Activated T-cell treated with anti-CD3 and anti-CD28 coated beads for 48 hours (primary cell): ENCODE results near the gene CAST.
"Not testable (repeated sequence)": the region's sequence is repeated elsewhere in the genome, so short reads cannot be mapped to it uniquely, and the experiment has no call there.

ENCODE experiments used
- DNase-seq: peaks from one replicate; pipeline ENCODE4 v3.0.0-alpha.2; 2020; ENCODE audit warnings: low read depth

CAST gene

DNA sequence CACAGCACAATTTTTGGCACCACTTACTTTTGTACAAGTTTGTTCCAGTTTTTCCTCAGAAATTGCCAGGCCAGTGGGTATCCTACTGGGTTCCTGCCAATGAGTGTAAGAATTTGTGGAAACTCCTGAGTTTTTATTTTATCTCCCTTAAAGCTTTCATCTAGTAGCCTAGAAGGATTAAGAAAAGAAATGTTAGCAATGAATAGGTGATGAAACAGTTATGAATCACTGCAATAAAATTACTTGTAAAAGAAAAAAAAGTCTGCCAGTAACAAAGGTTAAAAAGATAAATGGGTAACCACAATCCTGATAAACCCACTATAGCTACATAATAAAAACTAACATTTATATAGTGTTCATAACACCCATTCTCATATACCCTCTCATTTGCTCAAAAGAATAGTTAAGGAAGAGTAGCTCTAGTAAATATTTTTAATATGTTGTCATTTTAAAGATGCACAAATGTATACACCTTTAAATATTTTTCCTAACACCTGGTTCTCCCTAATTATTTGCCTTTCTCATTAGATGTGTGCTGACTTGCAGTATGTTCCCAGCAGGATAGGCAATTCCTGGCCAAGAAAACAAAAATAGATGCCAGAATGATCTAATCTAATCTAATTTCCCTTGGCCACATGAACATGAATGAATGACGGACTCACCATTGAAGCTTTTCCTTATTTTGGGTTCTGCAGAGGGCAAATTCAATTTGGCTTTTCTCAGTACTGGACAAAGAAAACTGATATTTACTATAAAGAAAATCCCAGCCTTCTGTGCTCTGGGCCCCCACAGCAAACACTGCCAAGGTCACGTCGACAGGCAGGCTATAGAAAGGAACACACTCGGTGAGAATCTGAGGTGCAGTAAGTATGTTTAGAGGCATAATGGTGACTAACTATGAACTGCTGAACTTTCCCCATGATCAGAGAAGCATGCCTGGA is 119.1 kb downstream of the CAST start:
- no peak for DNase-seq

DNA sequence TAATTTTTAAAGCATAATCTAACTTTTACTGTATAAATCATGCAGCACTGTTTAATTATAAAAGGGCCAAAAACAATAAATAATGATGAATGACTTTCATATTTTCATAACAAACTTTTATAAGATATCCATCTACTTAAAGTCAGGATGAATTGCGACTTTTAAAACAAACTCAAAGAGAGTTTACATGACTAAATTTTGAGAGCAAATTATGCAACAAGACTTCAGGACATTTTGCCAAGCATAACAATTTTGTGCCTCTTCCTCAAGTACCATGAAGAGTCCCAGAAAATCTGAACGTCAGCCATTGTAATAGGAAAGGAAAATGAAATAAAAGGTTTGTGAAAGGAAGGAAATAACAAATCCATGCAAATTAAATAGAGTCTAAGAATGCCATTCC is 121.2 kb downstream of the CAST start:
- DNase-seq, result no peak

DNA sequence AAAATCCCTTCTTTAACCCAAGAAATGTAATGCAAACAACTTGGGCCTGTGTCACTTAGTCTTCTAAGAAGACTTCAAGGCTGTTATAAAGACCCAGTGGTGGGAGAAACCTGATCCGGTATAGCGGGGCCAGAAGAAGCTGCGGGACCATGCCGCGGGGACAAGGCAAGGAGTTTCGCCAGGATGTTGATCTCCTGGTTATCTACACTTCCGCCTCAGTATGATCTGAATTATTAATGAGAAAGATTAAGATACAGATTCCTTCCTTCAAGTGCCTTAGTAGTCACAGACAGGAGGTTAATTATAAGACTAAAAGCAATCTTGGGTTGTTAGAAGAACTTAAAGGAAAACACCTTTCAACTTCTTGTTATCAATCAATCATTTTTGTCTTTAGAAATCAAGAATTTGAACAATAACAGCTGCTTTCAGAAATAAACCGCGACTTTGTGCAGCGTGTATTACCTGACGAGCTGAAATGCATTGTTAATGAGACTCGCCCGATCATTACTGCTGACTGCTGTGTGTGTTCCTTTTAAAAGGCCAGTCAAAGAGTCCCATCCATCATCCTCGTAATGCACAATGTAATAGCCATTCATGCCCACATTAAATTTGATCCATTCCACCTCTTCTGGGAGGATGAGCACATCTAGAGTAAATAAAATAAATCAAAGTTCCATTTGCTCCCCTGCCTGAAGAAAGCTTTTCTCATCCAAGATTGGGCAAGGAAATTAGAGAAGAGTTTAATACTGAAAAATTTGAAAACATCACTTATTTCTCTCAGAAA is 123.3 kb downstream of the CAST start:
- DNase-seq, result no peak

DNA sequence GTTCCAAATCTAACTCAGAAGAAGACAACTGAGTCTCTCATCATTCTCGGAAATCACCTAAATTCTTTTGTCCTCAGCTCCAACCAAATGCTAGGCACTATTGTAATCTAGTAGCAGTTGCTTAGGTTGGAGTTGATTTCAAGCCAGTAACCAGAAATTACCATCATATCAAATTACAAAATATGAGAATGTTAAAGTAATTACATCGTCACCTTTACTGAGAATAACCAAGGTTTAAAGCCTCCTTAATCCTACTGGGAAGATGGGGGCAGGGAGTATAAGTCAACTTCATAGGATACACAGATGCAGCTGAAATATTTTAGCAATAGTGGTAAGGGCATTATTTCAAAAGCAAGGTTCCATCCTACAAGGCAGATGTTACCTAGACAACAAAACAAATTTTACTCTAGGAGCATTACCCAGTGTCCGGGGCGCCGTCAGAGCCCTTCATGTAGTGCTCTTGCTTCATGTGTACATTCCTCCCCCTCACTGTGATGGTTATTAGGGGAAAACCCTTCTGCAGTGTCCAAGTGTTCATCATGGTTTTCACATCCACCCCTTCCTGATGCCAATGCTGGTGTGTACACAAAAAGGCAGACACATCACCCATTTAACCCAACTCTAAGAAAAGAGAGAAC is 126.1 kb downstream of the CAST start:
- DNase-seq, result no peak

DNA sequence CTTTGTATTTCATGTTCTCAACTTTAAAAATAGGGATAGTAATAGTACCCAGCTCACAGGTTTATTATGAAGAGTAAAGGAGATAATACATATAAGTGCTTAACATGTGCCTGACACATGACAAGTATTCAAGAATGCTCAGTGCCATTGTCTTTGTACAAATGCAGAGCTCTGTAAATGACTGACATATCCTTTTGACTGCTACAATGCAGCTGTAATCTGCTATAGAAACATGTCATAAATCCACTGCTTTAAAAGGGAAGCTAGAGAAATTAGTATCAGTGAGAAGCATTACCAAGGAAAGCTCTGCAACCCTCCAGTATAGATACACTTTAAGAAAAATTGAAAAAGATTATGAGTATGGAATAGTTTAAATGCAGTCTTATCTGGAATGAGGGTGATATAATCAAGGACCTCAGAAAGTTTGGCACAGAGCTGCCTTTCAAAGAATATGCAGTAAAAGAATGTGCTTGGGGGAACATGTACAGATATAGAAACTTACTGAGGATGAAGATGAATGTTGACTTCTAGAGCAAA is 127.7 kb downstream of the CAST start:
- no peak for DNase-seq

DNA sequence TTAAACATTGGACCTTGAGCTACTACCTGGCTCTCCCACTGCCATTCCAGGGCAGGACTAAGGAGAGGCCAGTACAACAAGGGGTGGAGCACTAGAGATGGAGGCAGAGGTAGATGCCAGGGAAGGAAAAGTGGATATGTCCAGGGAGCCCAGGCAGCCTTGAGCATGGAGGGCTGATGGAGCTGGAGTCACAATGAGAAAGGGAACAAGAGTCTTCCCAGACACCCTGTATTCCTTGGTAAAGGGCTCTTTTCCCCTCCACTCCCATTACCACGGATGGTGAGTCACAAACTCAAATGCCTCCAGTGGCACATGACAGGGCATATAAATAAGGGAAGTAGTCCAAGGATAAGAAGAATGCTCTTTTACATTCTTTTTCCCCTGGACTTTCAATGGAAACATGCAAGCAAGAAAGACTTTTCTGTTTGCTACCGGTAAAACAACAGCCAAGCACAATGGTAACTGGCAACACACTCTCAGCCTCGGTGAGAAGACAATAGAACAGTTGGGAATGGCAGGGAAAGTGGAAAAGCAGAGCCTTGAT is 128.9 kb downstream of the CAST start:
- no peak for DNase-seq

DNA sequence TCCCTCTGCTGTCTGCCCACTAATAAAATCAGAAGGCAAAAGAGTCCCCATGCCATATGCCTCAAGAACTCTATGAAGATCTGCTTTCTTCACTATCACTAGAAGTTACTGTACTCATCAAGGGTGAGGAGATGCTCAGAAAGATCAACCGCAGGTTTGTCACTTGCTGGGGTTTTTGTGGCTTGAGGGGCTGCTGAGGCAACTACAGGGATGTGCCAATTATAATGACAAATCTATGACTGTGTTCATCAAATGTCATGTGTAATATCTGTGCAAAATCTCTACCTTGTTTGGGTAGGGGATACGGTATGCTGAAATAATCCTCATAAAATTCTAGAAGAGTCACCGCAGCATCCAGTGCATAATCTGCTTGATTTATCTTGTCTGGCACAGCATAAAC is 132.6 kb downstream of the CAST start:
- DNase-seq, result peak; percentile 41

DNA sequence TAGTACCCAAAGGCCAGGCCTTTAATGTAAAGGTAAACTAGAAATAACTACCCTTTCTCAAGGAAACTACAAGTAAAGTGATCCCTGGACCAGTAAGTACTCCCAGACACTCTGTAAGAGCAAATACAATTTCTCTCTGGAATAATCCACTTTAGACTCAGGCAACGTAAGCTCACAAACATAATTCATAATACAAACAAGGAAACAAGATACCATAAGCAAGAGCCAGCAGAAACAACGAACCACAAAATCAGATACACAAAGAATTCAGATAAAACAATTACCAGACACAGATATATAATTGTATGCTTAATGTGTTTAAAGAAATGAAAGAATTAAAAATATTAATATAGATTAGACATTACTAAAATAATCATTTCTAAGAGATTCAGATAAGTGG is 133.4 kb downstream of the CAST start:
- no peak for DNase-seq

DNA sequence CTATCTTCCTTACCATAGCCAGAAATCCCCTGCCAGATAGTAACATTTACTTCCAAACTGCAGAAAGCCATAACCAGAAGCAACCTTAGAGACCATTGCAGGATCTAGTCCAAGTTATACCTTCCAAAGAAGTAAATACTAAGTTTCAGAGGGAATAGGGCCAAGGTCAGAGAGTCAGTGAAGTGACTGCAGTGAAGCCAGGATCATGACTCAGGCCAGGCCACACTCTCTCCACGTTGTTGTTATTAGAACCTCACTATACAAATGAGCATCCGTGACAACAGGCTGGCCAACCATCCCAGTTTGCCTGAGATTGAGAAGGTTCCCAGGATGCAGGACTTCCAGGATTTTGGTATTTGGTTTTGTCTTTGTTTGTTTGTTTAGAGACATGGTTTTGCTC is 134.3 kb downstream of the CAST start:
- DNase-seq, result no peak

DNA sequence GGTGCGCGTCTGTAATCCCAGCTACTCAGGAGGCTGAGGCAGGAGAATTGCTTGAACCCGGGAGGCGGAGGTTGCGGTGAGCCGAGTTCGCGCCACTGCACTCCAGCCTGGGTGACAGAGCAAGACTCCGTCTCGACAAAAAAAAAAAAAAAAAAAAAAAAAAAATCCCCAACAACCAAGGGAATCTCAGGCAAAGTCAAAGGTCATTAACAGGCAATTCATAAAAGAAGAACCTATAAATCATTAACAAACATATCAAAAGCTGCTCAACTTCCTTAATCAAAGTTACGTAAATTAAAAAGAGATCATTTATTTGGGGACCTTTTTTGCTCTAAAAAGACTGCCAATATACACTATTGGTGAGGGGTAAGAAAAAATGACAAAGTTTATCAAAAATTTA is 139.5 kb downstream of the CAST start:
- not testable (repeated sequence) for DNase-seq

DNA sequence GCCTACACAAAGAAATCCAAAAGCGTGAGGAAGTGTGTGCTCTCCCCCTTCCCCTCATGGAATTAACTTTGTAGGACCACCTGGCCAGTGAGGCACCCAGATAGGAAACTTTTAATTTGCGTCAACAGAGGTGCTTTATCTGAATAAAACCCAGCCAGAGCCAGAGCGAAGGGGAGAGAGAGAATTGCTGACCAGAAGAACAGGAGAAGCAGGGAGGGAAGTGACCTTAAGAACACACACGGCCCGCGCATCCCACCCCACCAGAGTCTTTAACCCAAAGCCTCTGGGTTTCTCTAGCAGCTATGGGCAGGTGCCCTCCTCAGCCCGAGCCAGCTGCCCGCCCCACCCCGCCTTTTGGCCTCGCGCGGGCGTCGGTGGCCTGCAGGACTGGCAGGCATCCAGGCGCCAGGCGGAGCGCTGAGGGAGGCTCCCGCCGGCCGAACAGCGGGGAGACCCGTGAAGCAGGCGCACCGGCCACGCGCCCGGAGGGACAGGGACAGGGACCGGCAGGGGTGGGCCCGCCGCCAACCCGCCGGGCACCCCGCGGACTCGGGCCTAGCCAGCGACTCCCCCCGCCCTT is 145.0 kb downstream of the CAST start:
- peak; percentile 52 for DNase-seq

DNA sequence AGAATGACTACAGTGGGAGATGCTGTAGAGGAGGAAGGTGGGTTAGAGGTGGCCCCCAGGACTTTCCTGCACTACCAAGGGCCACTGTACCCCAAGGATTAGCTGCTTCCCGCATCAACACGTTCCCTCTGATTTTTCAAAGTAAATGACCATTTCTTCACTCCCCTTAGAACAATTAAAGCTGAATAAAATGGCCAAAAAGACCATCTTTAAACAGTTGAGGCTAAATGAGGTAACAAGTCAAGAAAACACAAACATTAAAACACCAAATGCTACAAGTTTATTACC is 146.3 kb downstream of the CAST start:
- no peak for DNase-seq

DNA sequence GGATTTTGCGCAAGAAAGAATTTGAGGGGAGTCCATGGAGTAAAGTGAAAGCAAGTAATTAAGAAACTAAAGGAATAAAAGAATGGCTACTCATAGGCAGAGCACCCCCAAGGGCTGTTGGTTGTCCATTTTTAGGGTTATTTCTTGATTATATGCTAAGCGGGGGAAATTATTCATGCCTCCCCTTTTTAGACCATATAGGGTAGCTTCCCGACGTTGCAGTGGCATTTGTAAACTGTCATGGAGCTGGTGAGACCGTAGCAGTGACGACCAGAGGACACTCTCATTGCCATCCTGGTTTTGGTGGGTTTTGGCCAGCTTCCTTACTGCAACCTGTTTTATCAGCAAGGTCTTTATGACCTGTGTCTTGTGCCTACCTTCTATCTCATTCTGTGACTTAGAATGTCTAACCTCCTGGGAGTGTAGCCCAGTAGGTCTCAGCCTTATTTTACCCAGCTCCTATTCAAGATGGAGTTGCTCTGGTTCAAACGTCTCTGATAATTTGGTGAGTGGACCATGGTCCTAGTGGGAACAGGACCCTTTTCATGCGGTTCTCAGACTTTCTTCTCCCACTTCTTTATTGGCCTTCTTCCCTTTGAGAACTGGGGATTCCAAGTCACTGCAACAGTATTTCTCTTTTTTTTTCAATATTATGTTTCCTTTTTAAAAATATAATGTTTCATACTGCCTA is 146.8 kb downstream of the CAST start:
- DNase-seq, result no peak

DNA sequence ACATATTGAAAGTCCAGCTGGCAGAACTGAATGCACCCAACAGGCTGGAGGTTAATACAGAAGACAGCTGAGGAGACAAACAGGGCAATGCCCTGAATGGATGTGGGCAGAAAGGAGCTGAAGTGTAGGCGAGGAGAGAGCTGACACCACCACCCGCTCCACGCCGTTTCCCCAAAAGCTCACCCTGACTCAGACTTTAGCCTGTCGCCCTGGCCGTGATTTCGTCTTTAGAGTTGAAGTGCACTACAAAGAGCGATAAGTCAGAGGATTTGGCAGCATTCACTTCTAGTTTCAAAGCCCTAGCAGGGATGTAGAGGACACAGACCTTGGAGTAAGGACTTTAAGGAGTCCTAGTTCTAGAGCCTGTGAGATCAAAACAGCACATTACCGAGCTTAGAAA is 147.7 kb downstream of the CAST start:
- no peak for DNase-seq

DNA sequence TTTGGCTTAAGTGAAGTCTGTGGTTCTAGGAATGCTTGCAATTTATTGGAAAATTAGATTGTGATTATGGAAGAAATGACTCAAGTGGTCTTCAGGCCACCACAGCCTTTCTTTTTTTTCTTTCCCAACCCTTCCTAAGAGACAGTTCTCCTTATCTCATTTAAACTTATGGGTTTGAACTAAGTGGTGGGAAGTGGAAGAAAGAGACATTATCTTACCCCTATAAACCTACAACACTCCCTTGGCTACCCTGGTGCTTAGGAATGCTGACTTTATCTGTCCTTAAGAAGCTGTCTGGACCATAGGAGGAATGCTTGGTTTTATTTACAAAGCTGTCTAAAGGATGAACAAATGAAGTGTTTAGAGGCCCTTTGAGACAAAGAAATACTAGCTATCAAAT is 150.7 kb downstream of the CAST start:
- DNase-seq, result no peak

DNA sequence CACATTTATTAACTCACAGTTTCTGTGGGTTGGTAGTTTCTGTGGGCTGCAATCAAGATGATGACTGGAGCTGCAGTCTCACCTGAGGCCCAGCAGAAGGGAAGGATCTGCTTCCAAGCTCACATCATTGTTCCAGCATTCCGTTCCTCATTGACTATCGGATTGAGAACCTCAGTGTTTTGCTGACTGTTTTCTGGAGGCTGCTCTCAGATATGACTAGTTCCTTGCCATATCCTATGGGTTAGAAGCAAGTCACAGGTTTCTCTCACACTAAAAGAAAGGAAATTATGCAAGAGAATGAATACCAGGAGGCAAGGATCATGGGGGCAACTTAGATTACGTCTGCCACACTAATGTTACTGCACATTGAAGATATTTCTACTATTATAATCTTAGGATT is 151.9 kb downstream of the CAST start:
- DNase-seq, result no peak

DNA sequence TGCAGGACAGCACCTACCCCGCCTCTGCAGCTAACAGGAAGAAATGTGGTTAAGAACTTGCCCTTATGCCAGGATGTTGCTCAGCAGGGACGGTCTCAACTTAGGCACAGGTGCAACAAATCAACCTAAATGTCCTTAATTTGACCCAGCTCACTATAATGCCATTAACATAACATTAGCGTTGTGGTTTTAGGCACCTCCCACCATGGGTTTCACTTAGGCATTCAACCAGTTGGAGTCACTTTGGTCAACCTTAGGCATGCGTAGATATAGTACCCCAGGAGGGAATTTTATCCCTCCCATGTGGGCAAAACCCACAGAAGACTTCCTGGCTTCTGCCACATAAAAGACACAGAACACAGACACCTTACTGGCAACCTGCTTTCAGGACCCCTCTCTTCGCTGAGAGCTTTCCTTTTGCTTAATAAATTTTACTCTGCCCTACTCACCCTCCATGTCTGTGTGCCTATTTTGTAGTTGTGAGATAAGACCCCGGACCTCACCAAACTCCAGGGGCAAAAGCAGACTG is 154.3 kb downstream of the CAST start:
- no peak for DNase-seq

DNA sequence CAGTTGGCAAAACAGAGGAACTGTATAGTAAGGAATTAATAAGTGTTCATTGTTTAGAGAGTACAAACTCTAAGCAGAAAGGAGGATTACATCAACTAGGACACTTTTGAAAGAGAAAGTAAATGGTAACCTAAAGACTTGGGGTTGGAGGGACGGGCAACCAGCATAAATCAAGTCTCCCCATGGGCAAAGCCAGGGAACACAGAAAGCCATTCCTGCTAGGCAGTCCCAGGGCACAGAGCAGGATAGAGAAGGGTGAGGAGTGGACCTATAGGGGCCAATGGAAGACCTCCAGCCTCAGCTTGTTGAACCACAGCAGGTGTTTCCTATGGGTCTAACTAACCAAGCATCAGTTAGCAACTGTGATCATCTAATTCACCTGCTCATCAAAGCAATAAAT is 154.8 kb downstream of the CAST start:
- no peak for DNase-seq

DNA sequence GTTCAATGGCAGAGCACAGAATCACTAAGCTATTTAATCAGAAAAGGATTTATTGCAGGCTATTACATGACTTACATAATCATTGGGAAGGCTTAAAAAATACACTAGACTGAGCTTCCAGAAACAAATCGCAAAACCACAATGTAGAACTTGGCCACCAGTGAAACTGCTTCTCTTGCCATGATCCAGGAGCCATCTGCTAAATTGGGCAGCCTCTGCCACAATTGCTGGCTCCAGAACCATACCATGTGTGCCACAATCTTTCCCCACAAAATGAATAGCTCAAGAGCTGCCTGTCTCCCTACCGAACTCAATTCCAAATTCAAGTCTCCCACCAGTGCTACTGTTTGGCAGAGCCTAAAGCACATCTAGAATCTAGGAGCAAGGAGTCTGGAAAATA is 155.3 kb downstream of the CAST start:
- DNase-seq, result no peak

DNA sequence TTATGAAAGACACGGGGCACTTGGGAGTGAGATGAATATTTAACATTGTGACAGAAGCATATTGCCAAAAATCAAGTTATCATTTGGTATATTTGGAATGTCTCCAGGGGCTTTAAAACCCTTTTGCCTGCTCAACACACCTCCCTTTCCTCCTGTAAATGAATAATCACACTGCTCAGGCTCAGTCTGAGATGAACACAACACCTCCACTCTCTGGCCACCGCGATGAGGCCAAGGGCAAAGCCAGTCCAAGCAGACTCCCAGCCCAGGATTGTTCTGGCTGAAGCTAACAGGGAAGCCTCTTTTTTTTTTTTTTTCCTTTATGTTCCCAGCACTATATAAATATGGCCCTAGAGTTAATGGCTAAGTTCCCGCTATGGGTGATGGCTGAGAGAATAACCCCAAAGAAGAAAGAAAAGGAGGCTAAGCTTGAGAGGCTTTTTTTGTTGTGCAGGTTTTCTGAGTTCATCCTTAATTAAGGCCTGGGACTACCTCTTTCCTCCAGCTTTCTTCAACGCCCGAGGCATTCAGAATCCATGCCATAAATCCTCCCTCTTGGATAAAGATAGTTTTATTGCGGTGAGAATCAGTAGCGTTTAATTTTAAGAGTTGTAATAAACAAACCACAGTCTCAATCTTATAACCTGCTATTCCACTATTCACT is 156.1 kb downstream of the CAST start:
- DNase-seq, result no peak

DNA sequence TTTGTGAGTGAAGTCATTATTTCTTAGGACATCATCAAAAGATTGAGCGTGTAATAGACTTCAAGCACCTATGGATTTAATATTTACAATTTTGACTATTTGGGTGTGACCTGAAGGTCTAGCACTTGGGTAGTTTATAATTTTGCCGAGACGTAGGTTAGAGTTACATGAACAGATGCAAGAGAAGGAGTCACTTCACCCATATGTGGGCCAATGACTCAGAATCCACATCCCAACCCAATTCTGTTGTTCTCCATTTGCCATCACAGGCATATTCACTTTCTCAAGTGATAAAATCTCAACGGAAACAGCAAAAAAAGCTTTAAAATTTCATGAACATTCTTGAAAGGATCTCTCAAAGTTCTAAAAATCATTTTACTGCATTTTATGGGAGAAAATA is 157.6 kb downstream of the CAST start:
- DNase-seq, result no peak
